KMS-11 (cell line): Measurements from ENCODE around the gene NTSR2.

Experiments used
- H2AFZ ChIP-seq: fragments of 200-600 bp; sonication (generic); 2 replicates; pipeline ENCODE4 v1.6.1; 2016; ENCODE audit warnings: antibody characterized with exemption, mixed run types, low read depth
- H3K27ac ChIP-seq: fragments of 200-600 bp; sonication (generic); 2 replicates; pipeline ENCODE4 v1.6.1; 2016; ENCODE audit warnings: mild to moderate bottlenecking, mixed run types
- H3K27me3 ChIP-seq: fragments of 200-600 bp; sonication (generic); 2 replicates; pipeline ENCODE4 v1.6.1; 2017; ENCODE audit warnings: mild to moderate bottlenecking, low read depth, mixed run types, moderate library complexity; ENCODE audit not compliant: insufficient read depth
- H3K36me3 ChIP-seq: fragments of 200-600 bp; sonication (generic); 2 replicates; pipeline ENCODE4 v1.6.1; 2017; ENCODE audit warnings: mild to moderate bottlenecking, mixed run types; ENCODE audit not compliant: insufficient read depth
- H3K4me1 ChIP-seq: fragments of 200-600 bp; sonication (generic); 2 replicates; pipeline ENCODE4 v1.6.1; 2016; ENCODE audit warnings: mild to moderate bottlenecking, low read depth, mixed run types; ENCODE audit not compliant: poor library complexity, severe bottlenecking
- H3K4me2 ChIP-seq: fragments of 200-600 bp; sonication (generic); 2 replicates; pipeline ENCODE4 v1.7.0; 2016; ENCODE audit warnings: mild to moderate bottlenecking, mixed run types
- H3K4me3 ChIP-seq: fragments of 200-600 bp; sonication (generic); IDR thresholded peaks from 2 replicates; pipeline ENCODE4 v1.6.1; 2017; ENCODE audit warnings: low read depth, low read length, mixed read lengths; ENCODE audit not compliant: insufficient read depth
- H3K79me2 ChIP-seq: fragments of 200-600 bp; sonication (generic); 2 replicates; pipeline ENCODE4 v1.6.1; 2016; ENCODE audit warnings: low read depth, mixed run types; ENCODE audit not compliant: insufficient read depth
- H3K9ac ChIP-seq: fragments of 200-600 bp; sonication (generic); 2 replicates; pipeline ENCODE4 v1.6.1; 2016; ENCODE audit warnings: mild to moderate bottlenecking, mixed run types
- H4K20me1 ChIP-seq: fragments of 200-600 bp; sonication (generic); 2 replicates; pipeline ENCODE4 v1.6.1; 2016; ENCODE audit warnings: mild to moderate bottlenecking, mixed run types; ENCODE audit not compliant: insufficient read depth
- TF ChIP-seq, protein P1 (sequence below): fragments of 200-600 bp; sonication (generic); conservative IDR thresholded peaks from 2 replicates; pipeline ENCODE4 v1.6.1; 2017; ENCODE audit warnings: low read depth, mild to moderate bottlenecking, antibody characterized with exemption, low read length, moderate library complexity, mixed read lengths

NTSR2 gene

DNA sequence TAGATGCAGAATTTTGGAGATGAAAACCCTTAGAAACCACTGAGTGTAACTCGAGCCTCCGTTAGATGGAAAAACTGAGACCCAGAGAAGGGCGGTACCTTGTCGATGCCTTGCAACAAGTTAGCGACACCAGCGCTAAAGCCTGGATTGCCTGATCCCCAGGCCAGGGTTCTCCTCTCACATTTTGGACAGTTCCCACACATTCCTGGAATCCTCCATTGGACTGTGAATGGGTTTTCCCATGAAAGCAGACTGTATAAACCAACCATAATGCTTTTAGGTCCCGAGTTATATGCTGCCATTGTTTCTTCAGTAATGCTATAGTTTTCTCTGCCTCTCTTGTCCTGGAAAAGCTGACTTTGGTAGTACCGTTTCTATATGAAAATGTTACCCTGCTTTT lies 39.3 kb upstream of the NTSR2 start:
- Histone ChIP-seq H3K27me3 (no peaks in the 10 kb centered on the region), H3K4me1 (no peaks in the 10 kb centered on the region), H3K27ac (no peak overlapping the region), H3K4me2 (no peak overlapping the region), H3K79me2 (no peaks in the 10 kb centered on the region), H4K20me1 (no peaks in the 10 kb centered on the region), H3K9ac (no peak overlapping the region), H3K4me3 (no peak overlapping the region), H3K36me3 (no peaks in the 10 kb centered on the region), H2AFZ (no peak overlapping the region)
- TF ChIP-seq, protein P1, sequence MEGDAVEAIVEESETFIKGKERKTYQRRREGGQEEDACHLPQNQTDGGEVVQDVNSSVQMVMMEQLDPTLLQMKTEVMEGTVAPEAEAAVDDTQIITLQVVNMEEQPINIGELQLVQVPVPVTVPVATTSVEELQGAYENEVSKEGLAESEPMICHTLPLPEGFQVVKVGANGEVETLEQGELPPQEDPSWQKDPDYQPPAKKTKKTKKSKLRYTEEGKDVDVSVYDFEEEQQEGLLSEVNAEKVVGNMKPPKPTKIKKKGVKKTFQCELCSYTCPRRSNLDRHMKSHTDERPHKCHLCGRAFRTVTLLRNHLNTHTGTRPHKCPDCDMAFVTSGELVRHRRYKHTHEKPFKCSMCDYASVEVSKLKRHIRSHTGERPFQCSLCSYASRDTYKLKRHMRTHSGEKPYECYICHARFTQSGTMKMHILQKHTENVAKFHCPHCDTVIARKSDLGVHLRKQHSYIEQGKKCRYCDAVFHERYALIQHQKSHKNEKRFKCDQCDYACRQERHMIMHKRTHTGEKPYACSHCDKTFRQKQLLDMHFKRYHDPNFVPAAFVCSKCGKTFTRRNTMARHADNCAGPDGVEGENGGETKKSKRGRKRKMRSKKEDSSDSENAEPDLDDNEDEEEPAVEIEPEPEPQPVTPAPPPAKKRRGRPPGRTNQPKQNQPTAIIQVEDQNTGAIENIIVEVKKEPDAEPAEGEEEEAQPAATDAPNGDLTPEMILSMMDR = no peak

DNA sequence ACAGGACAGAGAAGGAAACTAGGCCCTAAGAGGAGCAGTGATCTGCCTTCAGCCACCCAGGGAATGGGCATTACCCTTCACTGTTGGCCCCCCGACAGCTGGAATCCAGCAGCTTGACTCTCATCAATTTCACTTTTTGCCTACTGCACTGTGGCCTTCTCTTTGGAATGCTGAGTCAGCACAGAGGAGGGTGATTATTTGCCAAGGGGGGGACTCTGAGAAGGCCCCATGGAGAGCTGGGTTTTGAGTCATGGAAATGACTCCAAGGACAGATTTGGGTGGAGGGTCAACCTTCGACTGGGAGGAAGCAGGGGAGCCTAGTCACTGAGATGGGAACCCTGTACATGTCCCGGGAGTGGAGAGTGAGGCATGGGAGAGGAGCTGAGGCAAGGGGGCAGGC lies 38.1 kb upstream of the NTSR2 start:
- no peak overlapping the region for H3K9ac ChIP-seq
- H3K4me2 ChIP-seq = no peak overlapping the region
- TF ChIP-seq, protein P1 = no peak
- H4K20me1 ChIP-seq = no peaks in the 10 kb centered on the region
- no peaks in the 10 kb centered on the region for H3K36me3 ChIP-seq
- H3K27me3 ChIP-seq = no peaks in the 10 kb centered on the region
- H3K27ac ChIP-seq = no peak overlapping the region
- H2AFZ ChIP-seq = no peak overlapping the region
- H3K79me2 ChIP-seq = no peaks in the 10 kb centered on the region
- no peak overlapping the region for H3K4me3 ChIP-seq
- no peaks in the 10 kb centered on the region for H3K4me1 ChIP-seq

DNA sequence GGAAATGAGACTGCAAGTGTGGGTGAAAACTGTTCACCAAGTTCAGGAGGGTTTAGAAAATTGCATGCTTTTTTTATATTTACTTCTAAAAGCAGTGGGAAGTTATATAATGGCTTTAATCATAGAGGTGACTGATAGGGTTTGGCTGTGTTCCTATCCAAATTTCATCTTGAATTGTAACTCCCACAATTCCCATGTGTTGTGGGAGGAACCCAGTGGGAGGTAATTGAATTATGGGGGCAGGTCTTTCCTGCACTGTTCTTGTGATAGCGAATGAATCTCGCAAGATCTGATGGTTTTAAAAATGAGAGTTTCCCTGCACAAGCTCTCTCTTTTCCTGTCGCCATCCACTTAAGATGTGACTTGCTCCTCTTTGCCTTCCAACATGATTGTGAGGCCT lies 35.7 kb upstream of the NTSR2 start:
- Histone ChIP-seq H2AFZ (no peak overlapping the region), H3K36me3 (no peaks in the 10 kb centered on the region), H3K27ac (no peak overlapping the region), H3K9ac (no peak overlapping the region), H3K27me3 (no peaks in the 10 kb centered on the region), H3K4me2 (no peak overlapping the region), H3K4me1 (no peaks in the 10 kb centered on the region), H3K79me2 (no peaks in the 10 kb centered on the region), H4K20me1 (no peaks in the 10 kb centered on the region), H3K4me3 (no peak overlapping the region)
- TF ChIP-seq, protein P1 = no peak

DNA sequence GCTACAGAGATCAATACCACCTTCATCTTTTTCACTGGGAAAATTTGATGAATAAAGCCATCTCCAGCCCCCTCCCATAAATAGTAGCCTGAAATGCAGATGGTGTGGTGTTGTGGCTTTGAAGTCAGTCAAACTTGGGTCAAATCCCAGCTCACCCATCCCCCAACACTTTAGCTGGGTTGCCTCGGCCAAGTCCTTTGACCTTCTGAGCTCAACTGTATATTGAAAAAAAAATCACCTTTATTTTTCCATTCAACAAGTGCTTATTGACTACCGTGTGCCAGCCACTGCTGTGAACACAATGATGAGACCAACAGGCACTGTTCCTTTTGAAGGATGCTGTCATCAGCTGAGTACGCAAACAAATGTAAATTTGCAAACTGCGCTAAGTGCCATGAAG lies 35.1 kb upstream of the NTSR2 start:
- Histone ChIP-seq H3K27ac (no peak overlapping the region), H3K4me1 (no peaks in the 10 kb centered on the region), H2AFZ (no peak overlapping the region), H3K79me2 (no peaks in the 10 kb centered on the region), H3K27me3 (no peaks in the 10 kb centered on the region), H3K4me2 (no peak overlapping the region), H3K4me3 (no peak overlapping the region), H3K36me3 (no peaks in the 10 kb centered on the region), H4K20me1 (no peaks in the 10 kb centered on the region), H3K9ac (no peak overlapping the region)
- TF ChIP-seq, protein P1 = no peak

DNA sequence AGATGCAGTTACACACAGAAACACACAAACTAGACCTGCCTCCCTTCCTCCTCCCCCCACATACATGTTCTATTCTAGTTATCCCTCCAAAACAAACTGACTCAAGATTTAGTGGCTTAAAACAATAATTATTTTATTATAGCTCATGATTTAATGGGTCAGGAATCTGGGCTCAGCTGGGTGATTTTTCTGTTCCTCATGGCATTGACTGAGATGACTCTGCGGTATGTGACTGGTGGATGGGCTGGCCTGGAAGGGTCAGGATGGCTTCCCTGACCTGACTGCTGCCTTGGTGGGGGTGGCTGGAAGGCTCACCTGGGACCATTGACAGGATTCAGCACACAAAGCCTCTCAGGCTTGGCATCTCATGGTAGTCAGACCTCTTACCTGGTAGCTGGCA lies 33.7 kb upstream of the NTSR2 start:
- Histone ChIP-seq H3K27me3 (no peaks in the 10 kb centered on the region), H3K27ac (no peak overlapping the region), H3K4me2 (no peak overlapping the region), H3K4me1 (no peaks in the 10 kb centered on the region), H3K9ac (no peak overlapping the region), H2AFZ (no peak overlapping the region), H3K36me3 (no peaks in the 10 kb centered on the region), H3K79me2 (no peaks in the 10 kb centered on the region), H3K4me3 (no peak overlapping the region), H4K20me1 (no peaks in the 10 kb centered on the region)
- TF ChIP-seq, protein P1 = no peak
